GM23248 (cell line): ENCODE results near the gene MSL3B.

Source experiments
- EZH2 ChIP-seq: fragments of 200-600 bp; sonication (generic); IDR thresholded peaks from 2 replicates; pipeline ENCODE4 v1.6.1; 2018; ENCODE audit warnings: antibody characterized with exemption, mild to moderate bottlenecking; ENCODE audit not compliant: insufficient read depth, poor library complexity, severe bottlenecking
- EZH2phosphoT487 ChIP-seq: fragments of 200-600 bp; sonication (generic); IDR thresholded peaks from 2 replicates; pipeline ENCODE4 v1.6.1; 2018; ENCODE audit warnings: antibody characterized with exemption, moderate library complexity, mild to moderate bottlenecking, low read depth; ENCODE audit not compliant: insufficient read depth

- TF ChIP-seq EZH2 (no peak), EZH2phosphoT487 (no peak)
Measured at GRCh38 chr2:233847248-233847898, 20.8 kb downstream of the MSL3B start.
